Activated CD4-positive, alpha-beta T cell treated with anti-CD3 and anti-CD28 coated beads, Interleukin-2, amount 50 U/mL, for 48 hours (primary cell): Measurements from ENCODE around the gene RRAD.
A peak's percentile ranks its signal among the peaks of the same experiment; 100 is the strongest.

Experiments used
- DNase-seq, 2 experiments: peaks; one replicate each; pipeline ENCODE4 v3.0.0-alpha.2; 2020

RRAD gene

GRCh38 chr16:66874079-66874775 is 51.1 kb downstream of the RRAD start:
- DNase-seq: peak in 1 of 2 experiments; percentile 38

GRCh38 chr16:66873685-66874055 is 51.7 kb downstream of the RRAD start:
- DNase-seq: no peak

DNA sequence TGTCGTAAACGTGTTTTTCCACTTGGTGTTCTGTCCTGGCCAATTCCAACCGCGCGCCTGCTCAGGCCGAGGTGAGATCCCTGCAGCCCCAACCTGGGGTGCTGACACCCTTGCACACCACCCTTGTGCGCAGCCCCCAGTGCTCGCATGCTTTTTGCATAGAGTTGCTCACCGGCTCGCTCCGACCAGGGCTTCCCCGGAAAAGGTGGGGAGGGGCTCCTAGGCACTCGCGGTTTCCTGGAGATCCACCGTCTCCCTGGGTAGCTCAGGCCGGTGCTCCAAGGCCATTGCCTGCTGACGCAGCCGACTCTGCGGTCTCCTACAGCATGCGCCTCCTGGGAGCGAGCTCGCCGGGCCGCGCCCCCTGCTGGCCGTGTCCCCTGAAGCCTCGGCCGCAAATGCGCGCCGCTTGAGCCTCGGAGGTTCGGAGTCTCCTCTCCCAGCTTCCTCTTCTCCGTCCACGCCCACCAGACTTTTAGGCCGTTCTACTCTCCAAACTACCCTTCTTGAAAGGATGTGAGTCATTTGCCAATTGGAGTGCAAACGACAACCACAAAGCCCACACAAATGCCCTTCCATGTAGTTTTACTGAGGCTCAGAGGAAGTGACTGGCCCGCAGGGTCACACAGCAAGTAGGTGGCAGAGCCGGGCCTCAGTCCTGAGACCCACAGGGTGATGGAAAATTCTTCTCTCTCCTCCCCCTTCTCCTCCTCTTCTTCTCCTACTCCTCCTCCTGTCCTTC is 52.2 kb downstream of the RRAD start:
- peak; percentile 95 to 96 for DNase-seq

- no peak for DNase-seq
These were observed 52.8 kb downstream of the RRAD start for GRCh38 chr16:66872559-66872942.

DNA sequence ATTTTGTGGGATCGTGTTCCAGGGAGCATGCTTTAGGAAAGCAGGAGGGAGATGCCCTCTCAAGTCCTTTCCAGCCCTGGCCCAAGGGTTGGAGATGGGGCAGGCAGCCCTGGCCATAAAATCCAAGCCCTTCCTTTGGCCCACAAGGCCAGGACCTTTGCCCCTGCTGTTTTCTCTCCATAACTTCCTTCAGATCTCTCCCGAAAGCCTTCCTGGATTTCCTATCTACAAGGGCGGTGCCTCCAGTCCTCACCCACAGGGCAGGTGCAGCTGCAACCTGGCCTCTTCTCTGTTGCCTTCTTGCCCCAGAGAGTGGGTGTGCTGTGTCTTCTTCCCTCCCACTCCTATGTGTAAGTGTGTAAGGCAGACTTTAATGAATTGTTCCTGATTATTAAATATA is 53.5 kb downstream of the RRAD start:
- no peak for DNase-seq
